GM18870 (cell line): ENCODE measurements around the gene FRMD1.
"Not testable (repeated sequence)": the region's sequence is repeated elsewhere in the genome, so short reads cannot be mapped to it uniquely, and the experiment has no call there.

Source experiments
- ATAC-seq: cut with Tn5 transposase; IDR thresholded peaks from one replicate; pipeline ENCODE4 v1.9.1; 2021; ENCODE audit warnings: moderate library complexity; ENCODE audit not compliant: unreplicated experiment

FRMD1 gene

GRCh38 chr6:168081858-168082546 is 3.0 kb upstream of the FRMD1 start:
- no peak for ATAC-seq

DNA sequence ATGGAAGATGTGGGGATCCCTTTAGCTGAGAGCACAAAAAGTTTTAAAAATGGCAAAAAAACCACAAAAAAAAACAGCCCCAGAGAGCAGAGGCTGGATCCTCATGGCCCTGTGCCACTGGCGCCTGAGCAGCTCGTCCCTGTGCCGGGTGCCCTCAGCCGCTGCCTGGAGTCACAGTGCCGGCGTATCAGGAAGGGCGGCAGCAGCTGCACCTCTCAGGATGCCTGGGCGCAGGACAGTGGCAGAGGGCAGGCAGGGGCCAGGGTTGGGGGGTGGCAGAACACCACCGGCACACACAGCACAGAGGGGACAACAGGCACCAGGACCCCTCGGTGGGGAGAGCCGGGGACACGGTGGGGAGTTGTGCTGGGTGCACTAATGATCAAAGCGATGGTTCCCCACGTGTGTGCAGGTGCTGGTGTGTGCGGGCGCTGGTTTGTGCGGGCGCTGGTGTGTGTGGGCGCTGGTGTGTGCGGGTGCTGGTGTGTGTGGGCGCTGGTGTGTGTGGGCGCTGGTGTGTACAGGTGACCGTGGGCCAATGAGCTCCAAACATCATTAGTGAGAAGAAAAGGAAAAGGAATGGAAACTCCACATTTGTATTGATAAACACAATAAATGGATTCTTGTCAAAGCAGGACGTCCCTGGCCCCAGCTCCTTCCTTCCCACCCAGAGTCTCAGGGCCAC is 1.5 kb upstream of the FRMD1 start:
- ATAC-seq: no peak

- no peak for ATAC-seq
Measured at GRCh38 chr6:168078175-168078942, 653 bp downstream of the FRMD1 start.

DNA sequence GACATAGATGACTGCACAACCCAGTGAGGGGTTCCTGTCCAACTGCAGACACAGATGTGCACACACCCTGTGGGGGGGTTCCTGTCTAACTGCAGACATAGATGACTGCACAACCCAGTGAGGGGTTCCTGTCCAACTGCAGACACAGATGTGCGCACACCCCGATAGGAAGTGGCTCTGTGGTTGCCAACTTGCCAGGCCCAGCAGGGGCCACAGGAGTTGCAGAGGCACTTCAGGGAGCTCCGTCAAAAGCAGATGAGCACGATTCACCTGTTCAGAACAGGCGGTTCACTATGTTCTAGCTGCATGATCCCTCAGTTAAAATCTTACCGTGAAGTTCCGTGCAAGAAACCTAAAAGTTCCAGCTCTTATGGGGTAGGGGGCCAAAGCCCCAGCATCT is 1.6 kb downstream of the FRMD1 start:
- ATAC-seq: not testable (repeated sequence)

DNA sequence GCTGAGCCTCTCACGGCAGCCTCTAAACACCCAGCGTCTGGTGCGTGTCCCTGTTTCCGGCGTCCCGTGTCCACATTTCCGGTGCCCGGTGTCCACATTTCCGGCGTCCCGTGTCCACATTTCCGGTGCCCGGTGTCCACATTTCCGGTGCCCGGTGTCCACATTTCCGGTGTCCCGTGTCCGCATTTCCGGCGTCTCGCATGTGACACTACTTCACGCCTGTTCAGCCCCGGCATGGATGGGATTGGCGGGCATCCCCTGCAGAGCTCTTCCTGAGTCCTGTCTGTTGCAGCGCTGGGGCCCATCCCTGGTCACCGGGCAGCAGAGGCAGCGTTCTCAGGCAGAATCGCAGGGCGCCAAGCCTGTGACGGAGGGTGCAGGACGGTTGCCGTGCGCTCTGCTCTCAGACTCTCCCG is 3.2 kb downstream of the FRMD1 start:
- no peak for ATAC-seq

GRCh38 chr6:168075216-168075615 is 3.8 kb downstream of the FRMD1 start:
- no peak for ATAC-seq

DNA sequence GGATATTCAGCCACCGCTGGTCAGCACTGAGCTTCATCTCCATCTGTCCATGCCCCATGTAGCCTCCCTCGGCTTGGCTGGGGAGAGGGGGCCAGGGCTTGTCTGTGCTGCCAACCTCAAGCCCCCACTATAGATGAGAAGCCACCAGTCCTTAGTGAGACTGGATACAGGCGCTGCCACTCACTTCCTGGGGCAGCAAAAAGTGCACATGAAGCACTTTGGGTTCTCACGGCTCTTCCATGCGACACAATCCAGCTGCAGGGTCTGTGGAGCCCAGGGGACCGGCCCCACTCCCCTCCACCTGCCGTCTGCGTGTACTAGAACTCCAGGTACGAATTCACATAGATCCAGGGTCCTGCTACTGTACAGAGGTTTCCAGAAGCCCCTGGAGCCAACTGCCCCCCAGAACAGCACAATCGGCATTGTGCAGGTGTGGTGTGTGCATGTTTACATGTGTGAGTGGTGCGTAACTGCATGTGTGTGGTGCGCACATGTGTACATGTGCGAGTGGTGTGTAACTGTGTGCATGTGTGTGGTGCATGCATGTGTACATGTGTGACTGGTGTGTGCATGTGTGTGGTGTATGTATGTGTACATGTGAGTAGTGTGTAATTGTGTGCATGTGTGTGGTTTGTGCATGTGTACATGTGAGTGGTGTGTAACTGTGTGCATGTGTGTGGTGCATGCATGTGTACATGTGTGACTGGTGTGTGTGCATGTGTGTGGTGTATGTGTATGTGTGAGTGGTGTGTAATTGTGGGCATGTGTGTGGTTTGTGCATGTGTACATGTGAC is 4.9 kb downstream of the FRMD1 start:
- ATAC-seq: no peak

DNA sequence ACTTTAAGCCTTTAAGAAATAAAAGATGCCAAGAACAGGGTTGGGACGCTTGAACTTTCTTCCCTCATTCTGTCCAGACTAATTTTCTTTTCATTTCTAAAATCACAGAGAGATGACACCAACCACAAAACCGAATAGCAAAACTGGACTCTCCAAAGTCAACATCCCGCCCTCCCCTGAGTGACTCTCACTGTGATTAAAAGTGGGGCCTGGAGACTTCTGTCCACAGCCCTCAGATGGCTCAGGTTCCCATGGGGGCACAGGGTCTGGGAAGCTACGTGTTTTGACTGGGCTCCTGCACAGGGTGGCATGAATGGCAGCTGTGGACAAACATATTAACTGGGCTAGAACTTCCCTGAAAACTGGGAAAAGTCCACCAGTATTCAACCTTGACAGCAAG is 6.3 kb downstream of the FRMD1 start:
- ATAC-seq: no peak

GRCh38 chr6:168072261-168072660 is 6.8 kb downstream of the FRMD1 start:
- no peak for ATAC-seq

GRCh38 chr6:168071620-168072019 is 7.4 kb downstream of the FRMD1 start:
- ATAC-seq: no peak

DNA sequence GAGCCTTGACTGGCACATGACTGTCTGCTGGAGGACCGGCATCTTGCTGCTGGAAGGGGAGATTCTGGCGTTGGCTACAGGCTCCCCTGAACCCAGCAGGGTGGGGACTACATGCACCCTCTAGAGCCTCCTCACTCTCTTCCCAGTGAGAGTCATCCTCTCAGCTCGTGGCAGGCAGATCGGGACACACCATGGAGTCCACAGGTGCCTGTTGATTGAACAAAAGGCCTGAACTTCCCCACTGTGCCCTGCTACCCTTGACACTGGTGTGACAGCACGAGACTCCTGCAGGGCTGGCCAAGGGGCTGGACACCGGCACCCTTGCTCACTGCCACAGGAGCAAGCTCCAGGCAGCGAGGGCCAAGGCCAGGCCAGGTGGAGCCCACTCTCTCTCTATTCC is 8.2 kb downstream of the FRMD1 start:
- ATAC-seq: no peak

- ATAC-seq: no peak
Measured at GRCh38 chr6:168067081-168067759, 11.8 kb downstream of the FRMD1 start.

DNA sequence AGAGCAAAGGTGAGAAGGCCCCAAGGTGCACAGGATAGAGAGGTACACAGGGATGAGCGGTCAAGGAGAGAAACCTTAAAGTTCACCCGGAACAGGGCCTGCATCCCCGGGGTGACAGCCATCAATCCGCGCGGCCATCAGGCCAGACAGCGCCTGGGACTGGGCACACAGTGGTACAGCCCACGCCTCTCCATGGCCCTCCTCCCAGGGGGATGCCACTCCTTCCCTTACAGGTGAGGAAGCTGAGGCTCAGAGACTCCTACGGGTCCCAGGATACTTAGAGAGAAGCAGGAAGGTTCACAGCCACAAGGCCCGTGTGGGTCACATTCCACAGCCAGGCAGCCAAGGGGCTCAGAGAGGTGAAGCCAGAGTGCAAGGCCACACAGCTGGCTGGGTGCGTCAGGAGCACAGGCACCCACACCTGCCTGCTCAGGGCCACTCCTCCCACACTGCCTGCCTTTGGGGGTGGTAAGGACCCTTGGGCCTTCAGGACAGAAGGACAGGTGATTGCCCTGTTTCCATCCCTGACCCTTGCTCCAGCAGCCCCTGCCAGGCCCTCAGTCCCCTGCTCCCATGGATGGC is 14.7 kb downstream of the FRMD1 start:
- ATAC-seq: no peak

DNA sequence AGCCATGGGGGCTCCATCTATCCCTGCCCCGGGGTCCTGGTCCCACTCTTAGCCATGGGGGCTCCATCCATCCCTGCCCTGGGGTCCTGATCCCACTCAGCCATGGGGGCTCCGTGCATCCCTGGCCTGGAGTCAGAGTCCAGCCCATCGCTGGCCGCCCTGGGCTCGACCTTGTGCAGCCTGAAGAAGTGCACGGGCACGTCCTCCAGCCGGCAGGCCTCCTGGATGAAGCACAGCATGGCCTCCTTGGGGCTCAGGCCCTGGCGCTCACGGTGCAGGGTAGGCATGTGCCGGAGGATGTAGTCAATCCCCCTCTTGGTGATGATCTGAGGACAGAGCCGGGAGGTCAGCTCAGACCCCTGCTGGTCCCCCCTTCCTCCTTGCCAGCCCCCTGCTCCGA is 15.6 kb downstream of the FRMD1 start:
- ATAC-seq: no peak

- no peak for ATAC-seq
Measured at GRCh38 chr6:168062346-168063289, 16.4 kb downstream of the FRMD1 start.

GRCh38 chr6:168061269-168062210 is 17.5 kb downstream of the FRMD1 start:
- no peak for ATAC-seq

- ATAC-seq: no peak
Measured at GRCh38 chr6:168060521-168060931, 18.5 kb downstream of the FRMD1 start.
